GM12874 (cell line): ENCODE data around the gene KLHL7.

Experiments
- TF ChIP-seq, protein P1 (sequence below): IDR thresholded peaks from 2 replicates; pipeline ENCODE4 v1.5.1; 2011; ENCODE audit warnings: low read depth, mild to moderate bottlenecking, control low read depth, low read length, moderate library complexity; ENCODE audit not compliant: insufficient read depth

The KLHL7 gene

DNA sequence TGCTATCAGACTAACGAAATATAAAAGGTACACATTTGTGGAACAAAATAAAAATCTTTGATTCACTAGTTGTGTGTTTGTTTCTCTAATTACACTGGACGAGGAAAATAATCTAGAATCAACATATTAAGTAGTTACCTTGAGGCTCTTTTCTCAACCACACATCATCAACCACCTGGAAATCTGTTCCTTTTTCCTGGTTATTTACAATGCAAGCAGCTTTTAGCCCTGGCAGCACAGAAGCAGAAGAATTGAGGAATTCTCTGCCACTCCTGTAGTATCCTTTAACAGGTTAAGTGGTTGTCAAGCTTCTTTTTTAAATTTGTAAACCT lies 100.0 kb downstream of the KLHL7 start:
- TF ChIP-seq, protein P1, sequence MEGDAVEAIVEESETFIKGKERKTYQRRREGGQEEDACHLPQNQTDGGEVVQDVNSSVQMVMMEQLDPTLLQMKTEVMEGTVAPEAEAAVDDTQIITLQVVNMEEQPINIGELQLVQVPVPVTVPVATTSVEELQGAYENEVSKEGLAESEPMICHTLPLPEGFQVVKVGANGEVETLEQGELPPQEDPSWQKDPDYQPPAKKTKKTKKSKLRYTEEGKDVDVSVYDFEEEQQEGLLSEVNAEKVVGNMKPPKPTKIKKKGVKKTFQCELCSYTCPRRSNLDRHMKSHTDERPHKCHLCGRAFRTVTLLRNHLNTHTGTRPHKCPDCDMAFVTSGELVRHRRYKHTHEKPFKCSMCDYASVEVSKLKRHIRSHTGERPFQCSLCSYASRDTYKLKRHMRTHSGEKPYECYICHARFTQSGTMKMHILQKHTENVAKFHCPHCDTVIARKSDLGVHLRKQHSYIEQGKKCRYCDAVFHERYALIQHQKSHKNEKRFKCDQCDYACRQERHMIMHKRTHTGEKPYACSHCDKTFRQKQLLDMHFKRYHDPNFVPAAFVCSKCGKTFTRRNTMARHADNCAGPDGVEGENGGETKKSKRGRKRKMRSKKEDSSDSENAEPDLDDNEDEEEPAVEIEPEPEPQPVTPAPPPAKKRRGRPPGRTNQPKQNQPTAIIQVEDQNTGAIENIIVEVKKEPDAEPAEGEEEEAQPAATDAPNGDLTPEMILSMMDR = no peak

DNA sequence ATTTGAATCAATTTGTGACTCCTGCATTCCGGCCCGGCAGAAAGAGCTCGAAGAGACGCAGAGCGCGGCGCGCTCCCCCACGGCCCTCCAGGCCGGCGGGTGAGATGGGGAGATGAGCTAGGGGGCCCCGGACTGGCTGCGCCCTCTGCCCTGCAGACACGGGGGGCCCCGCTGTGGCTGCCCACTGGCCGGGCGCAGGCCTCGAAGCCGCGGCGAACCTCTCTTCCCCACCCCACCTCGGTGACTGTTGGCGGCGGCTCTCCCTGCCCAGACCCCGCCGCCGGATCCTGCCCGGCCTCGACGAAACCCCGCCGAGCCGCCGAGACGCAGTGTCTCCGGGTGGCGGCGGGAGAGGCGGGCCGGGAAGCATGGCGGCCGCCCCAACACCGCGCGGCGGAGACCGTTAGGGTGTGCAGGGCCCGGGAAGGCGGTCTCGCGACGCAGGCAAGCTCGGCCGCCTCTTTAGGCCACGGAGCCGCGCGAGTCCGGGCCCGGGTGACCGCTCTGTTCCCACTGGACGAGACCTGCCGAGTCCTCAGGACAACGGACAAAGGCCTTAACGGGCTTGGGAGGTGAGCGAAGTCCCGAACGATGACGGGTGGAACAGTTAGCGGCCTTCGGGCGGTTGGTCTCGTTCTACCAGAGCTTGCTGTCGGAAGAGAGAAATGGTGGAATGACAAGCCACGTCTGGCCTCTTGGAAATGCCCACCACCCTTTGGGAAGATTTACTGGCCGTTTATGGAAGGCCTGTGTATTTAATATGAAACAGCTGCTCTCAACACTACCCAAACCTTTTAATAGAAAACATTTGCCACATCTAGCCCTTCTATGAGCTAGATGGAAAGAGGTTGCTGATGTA lies 100.6 kb downstream of the KLHL7 start:
- TF ChIP-seq, protein P1 = no peak

DNA sequence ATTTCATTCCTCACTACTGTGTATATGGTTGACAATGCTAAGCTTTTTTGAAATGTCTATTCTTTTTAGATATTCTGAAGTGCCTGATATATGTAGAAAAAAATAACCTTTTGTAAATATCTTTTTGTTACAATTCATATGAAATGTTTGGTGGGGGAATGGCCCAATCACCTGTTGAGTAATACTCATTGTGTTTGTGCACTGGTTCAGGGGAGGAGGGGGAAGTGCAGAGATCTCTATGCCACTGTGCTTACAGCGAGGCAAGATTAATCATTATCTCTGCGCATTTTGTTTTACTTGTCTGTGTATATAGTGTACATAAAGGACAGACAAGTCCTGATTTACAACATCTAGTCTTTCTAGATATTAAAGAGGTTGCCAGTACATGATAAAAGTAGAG lies 101.4 kb downstream of the KLHL7 start:
- TF ChIP-seq, protein P1 = no peak

DNA sequence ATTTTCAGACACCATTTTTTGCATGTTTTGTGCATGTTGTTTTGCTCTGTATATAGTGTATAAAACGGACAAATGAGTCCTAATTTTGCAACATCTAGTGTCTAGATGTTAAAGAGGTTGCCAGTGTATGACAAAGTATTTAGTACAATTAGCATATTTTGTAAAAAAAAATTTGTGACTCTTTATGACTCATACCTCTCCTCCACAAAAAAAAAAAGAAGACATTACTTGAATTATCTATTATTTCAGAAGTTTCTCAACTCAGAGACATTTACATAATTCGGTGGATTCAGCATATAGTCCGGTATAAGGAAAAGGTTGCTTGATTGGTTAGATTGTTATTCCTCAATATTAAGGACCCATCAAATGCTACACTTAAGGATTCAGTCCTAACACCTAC lies 102.3 kb downstream of the KLHL7 start:
- TF ChIP-seq, protein P1 = no peak

DNA sequence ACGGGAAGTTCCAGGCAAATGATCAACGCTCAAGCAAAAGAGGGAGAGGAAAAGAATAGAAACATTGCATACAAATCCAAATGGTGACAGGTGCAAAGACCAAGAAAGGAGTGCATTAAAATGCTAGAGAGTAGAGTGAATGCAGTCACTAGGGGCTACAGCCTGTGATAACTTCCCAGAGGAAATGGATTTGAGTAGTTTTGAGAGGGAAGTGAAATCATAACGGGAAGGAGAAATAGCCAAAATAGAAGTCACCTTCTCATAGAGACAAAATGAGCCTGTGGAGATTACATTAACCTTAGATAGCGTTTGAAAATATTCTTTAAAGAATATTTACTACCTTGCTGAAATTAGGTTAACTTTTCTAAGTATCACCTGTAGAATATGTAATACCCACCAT lies 102.7 kb downstream of the KLHL7 start:
- TF ChIP-seq, protein P1 = no peak

DNA sequence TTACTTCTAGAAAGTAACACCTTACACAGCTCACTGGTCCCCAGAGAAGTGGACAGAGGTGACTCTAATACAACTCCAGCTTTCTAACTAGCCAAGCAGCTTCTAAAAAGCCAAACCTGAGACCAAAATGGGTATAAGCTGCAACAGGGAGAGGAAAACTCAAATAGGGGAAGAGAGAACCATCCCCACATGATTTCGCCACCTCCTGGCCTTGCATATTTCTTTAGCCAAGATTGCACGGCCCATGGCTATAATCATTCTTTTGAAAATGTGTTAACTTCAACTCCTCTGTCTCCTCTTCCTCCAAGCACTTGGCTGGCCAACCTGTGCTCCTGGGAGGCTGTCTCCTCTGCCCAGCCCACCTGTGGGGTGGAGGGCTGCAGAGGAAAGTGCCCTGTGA lies 104.9 kb downstream of the KLHL7 start:
- TF ChIP-seq, protein P1 = no peak

DNA sequence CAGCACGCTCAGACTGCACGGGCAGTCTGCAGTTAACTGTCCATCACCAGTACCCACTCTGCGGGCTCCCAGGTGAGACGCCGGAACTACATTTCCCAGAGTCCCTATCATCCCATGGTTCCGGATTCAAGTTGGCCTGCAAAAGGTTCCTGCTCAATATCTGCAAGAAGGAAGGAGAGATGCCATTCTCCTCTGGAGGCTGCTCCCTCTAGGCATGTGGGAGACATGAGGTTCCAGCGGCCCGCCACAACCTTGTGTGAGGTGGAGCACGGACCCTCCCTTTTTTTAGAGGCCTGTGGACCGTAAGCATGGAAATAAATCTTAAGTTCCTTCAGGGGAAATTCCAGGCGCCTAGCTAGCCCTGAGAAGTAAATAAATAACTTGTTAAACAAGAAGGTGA lies 106.0 kb downstream of the KLHL7 start:
- TF ChIP-seq, protein P1 = no peak
